Non-pigmented ciliary epithelial cell (primary cell): ENCODE data around the gene HOXA3.

ENCODE experiments used
- DNase-seq: peaks from one replicate; pipeline ENCODE4 v3.0.0-alpha.2; 2010; ENCODE audit warnings: low read depth

Gene HOXA3

GRCh38 chr7:27177795-27178320, 25.5 kb upstream of the HOXA3 start:
- no peak for DNase-seq

DNA sequence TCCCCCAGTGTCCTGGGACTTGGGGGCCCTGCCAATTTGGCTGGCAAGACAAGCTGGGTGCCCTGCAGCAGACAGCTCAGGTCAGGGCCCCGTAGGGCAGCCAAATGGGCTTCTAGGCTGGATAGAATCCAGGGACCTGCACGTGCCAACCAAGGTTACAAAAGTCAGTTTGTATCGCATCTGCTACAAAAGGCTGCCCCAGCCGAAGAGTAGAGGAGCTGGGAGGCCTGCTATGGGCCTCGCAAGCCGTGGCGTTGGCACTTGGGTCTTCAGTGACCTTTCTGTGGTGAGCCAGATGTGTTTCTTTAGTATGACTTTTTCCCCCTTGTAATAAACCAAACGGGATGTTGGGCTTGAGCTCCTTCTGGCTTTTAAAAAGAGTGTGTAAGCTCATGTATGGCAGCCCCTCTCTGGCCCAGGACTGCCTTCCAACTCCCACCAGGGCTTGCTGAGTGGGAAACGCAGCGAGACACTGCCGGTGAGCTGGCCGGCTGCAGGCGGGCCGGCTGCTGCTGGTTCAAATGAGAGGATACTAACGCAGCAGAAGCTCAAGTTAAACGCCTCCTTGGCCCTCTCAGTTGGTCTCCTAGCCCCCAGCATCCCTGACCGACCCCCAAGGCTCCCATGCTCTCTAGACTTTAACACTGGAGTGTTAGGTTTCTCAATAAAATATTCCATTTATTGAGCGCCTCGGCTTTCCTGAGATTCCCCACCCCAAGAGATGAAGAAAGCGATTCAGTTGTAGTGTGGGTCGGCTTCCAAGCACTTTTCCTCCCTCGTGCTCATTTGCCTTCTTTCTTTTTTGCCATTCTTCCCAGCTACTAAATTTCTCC, 24.8 kb upstream of the HOXA3 start:
- DNase-seq = no peak

- DNase-seq = no peak
Measured at GRCh38 chr7:27176524-27176845, 24.1 kb upstream of the HOXA3 start.

DNA sequence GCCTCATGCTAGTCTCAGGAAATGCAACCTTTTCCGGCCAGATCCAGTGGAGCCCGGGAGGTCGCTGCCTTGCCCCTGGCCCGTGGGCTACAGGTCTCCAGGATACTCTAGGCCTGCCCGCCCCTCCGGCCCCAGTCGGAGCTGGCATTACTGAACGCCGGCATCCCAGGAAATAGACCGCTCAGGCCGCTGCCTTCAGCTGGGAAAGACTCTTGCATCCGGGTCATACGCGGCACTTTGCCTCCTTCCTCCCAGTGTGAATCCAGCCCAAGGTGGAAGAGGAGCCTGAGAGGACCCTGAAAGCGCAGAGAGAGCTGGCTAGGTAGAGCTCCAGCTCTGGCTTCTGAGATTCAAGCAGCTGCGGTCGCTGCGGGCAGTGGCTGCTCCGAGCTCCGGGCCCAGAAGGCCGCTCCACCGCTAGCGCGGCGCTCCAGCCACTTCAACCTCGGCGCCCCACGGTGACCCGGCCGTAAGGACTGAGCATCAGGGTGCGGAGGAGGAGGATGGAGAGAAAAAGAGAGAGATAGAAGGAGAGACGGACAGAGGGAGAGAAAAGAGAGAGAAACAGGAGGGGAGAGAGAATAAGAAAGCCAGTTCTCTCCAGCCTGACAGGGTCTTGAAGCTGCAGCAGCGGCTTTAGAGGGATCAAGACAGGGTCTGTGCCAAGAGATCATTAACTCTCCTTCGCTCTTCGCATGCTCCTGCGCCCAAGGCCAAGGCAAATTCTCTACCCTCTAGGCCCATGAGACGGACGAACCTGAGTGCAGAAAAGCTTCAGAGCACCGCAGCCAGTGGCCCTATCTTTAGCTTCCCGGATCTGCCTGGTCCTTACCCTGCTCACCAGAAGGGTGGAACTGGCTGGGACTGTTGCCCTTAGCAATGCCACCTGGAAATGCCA, 23.5 kb upstream of the HOXA3 start:
- no peak for DNase-seq

DNA sequence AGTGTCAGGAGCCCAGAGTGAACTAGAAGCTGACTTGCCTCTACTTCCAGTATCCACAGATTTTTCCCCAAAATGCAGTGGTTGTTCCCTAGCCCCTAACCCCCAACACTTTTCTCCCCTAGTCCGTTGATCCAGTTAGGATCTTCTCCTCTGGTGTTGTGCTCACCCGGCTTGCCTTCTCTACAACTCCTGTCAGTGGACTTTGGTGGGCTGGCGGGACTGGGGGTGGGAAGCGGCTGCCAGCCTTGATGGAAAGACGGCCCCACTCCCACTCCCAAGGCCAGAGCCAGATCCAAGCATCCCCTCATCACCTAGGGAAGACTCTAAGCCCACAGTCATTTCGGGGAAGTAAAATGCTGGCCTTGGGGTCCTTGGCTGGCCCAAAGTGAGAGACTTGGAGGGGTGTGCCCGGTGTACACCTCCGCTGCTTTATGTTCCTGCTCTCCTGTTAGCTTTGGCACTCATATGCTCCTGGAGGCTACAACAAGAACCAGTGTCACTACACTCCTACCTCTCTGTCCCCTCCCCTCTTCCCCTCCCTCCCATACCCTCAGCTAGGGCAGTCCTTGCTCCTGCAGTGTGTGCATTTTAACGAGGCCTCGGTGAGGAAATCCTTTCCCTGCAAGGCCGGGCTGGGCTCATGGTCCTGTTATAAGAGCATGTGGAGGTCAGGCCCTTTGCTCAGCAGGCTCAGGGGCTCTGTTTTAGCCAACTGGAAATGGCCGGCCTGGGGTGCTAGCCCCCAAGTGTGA, 22.7 kb upstream of the HOXA3 start:
- DNase-seq = no peak

GRCh38 chr7:27173956-27174873, 21.8 kb upstream of the HOXA3 start, which contains the start of gene HOXA10:
TSS of gene HOXA10 (minus strand) at chr7:27174320. CDS start at chr7:27174306, 14 bp downstream.
- no peak for DNase-seq

DNA sequence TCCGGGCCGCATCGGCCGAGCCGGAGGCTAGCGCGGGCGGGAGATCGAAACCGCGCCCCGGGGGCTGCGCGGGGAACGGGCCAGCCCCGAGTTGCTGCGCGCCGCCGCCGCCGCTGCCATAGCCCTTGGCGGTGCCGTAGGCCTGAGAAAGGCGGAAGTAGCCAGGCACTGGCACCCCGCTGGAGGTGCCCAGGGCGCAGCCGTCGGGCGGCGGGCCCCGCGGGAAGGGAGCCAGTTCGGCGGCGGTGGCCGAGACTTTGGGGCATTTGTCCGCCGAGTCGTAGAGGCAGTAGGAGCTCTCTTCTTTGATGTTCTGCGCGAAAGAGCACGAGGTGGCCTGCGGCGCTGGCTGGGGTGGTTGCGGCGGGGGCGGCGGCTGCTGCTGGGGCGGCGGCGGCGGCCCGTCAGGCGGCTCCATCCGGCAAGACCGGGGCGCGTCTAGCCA, 21.1 kb upstream of the HOXA3 start:
- no peak for DNase-seq

GRCh38 chr7:27172823-27173510, 20.6 kb upstream of the HOXA3 start:
- no peak for DNase-seq

DNA sequence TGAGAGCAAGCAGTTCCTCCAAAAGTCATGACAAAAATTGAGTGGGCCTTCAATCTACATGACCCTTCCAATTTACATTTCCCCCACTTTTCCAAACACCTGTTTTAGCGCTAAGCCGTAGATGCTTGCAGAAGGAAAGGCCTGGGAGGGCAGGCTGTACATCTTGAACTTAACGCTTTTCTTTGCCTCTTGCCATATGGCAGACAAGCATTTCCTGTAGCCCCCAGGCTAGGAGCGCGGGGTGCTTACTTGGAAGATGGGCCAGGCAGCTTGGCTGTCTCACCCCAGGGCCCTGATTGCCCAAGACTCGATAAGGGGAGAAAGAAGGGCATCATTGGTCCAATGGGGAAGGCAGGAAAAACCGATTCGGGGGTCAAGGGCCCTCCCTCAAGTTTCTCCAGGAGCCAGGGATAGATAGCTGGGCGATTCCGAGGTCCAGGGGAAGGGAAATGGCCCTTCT, 20.0 kb upstream of the HOXA3 start:
- no peak for DNase-seq

- DNase-seq = no peak
Measured at GRCh38 chr7:27171637-27172314, 19.4 kb upstream of the HOXA3 start.

DNA sequence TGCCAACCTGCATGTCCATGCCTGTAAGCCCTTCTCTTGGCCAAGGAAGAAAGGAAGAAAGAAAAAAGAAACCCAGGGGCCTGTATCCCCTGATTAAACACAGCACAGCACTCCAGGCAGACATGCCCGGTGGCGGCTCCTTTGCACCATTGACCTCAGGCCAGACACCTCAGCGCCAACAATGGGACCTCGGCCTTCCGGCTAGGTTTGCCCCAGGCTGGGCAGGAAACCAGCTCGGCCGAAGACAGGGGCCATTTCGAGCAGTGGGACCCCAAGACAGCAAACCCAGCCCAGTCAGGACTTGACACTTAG, 18.9 kb upstream of the HOXA3 start:
- no peak for DNase-seq

DNA sequence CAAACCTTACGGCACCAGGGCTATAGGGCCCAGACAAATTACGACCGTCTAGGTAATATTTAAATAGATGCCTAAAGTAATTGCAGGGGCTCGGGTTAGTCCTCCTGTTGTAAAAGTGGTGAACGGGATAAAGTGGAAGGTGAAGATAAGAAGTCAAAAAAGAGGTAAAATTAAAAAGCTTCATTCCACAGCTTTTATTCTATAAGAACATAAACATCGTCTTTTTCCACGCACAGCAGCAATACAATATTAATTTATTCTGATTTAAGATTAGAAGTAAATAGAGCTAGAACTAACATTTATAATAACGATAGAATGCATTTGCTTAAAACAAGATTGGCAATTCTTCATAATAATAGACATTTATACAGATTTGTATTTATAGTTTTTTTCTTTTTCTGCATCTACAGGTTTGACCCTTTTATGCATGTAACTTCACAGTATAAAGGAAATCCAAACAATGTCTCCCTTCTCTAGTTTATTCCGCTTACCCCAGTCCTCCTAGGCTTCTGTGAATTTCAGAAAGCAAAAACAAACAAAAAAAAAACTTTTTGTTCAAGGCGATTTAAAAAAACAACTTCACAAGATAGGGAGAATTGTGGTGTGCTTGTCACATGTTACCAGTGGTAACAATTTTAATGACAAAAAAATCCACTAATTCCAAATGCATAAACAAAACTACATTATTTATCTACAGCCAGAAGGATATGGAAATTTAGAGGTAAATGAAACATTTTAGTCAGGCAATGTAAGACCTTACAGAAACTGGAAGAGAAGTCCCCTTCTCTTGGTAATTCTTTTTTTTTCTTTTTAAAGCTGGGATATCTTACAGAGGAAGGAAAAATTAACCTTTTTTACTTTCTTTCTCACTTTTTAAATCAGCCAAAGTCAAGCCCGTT, 18.3 kb upstream of the HOXA3 start:
- no peak for DNase-seq

GRCh38 chr7:27169658-27170425, 17.5 kb upstream of the HOXA3 start:
- no peak for DNase-seq

DNA sequence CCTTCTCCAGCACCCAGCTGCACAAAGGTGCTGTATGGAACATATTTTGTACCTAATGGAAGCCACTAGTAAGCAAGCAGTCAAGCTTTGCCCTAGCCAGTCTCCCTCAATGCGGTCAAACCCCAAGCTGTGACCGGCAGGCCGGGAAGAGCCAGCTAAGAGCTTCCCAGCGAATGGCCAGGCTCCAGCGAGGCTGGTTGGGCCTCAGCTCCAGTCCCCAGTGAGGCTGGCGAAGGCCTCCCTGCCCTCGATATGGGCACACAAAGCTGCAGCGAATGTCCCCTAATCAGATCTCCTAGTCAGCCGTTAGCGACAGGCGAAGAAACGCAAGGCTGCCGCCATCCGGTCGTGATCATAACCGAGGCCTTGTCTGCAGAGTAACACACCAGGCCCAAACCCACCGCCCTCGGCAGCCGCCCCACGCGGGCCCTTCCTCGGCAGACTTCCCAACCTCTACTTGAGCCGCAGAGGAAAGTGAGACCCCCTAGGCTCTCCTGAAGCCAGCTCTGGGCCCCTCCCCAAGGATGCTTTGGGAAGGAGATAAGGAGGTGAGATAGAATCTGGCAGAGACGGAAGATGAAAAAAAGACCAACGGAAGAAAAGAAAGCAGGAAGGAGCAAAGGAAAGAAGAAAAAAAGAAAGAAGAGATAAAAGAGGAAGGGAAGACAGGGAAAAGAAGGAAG, 16.0 kb upstream of the HOXA3 start:
- DNase-seq = no peak

- DNase-seq = no peak
Measured at GRCh38 chr7:27167916-27168264, 15.5 kb upstream of the HOXA3 start.

DNA sequence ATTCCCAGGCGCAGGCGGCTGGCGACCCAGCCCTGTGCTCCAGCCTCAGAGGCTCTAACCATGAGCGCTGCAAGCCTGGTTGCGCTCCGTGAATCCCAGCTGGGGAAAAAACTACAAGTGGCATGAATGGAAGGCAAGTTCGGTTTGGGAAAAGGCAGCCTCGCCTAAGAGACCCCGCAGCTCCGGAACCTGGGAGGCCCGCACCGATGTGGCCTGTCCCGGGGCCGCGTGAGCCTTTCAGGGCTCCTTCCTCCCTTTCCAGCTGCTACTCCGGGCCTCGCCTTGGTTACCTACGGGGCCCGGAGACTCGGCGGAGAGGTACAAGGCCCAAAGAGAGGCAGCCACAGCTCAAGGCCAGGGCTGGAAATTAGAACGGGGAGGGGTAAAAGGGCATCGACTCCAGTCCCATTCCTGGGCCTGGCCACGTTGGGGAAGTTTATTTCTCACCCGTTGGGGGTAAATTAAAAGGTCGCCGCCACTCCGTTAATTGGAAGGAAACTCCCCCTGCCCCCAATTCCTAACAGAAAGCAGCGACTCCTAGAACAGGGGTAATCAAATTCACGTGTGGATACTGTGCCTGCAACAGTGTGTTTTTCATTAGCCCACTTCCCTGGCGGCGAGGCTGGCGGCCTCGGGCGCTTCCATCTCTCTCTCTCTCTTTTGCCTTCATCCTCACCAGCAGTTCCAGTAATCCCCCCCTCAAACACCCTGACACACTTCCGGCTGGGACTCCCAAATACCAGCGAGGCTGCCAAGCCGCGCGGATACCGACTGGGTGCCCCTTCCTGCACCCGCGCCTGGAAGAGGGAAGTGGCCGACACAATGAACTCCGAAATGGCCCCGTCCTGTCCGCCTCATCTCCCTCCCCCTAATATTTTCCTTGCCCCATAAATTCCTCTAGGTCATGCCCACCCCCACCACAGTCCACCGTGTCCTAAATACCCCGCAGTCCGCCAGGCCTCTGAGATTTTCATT, 14.4 kb upstream of the HOXA3 start:
- no peak for DNase-seq
